ENCODE measurements around the gene MTHFD1L. TPM values are rescaled to one million over a fixed set of nuclear protein-coding genes. Genes with fewer than 3 reads are reported as not detected.
A peak's percentile ranks its signal among the peaks of the same experiment; 100 is the strongest.

The MTHFD1L gene
- total and polyA plus RNA-seq, 2 of the 8 experiments (the other 6 are each of a cell fraction or from before 2014, with no cell fraction given), result 29.2 to 105 TPM

DNA sequence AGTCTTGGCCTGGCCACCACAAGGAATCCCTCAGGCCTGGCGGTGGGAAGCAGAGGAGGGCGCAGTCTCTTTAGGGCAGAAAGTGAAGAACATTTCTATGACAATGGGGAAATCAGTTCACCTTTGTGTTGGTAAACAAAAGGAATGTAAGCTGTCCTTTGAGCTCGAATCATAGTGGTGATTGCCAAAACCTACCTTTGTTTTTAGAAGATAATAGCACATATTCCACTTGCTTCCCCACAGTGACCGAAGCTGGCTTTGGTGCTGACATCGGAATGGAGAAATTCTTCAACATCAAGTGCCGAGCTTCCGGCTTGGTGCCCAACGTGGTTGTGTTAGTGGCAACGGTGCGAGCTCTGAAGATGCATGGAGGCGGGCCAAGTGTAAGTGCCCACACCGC is 144.1 kb downstream of the MTHFD1L start:
- Histone ChIP-seq H2BK120ac (replicated peaks; ENCODE audit: low read depth, low read length) (no peak overlapping the region), H3K4me1 (replicated peaks in 1 of 4; ENCODE audit: control insufficient read depth in 3 of 4, insufficient read depth in 4 of 4, low read length in 3 of 4) (peaks cover 0 to 14% (median 8%) of the 10 kb centered on the region in 4 experiments; a peak in 5 of 7 replicates), H2BK15ac (ENCODE audit: low read length) (no peak overlapping the region), H3K56ac (replicated peaks; ENCODE audit: insufficient read length, low read depth, low read length) (no peak overlapping the region), H3K4me3 (ENCODE audit: extremely low read depth in 1 of 4, insufficient read depth in 2 of 4, low read depth in 3 of 4, low read length in 4 of 4) (peak overlapping the region in 1 of 4 experiments; percentile 31; a peak in 1 of 8 replicates), H3K27ac (ENCODE audit: low read depth, low read length) (peak overlapping the region; percentile 25; the same call in 1 of the 2 replicates), H2AFZ (ENCODE audit: low read length) (no peak overlapping the region), H3K9me3 (ENCODE audit: insufficient read depth in 2 of 2, low read depth in 1 of 2, low read length in 1 of 2) (no peaks in the 10 kb centered on the region), H2BK5ac (ENCODE audit: low read depth, low read length) (peak overlapping the region; percentile 85), H3K18ac (ENCODE audit: extremely low read depth, low read length) (no peak overlapping the region), H3K9ac (replicated peaks in 1 of 4; ENCODE audit: extremely low read depth in 1 of 4, low read depth in 3 of 4, low read length in 3 of 4) (no peak overlapping the region), H3K4ac (replicated peaks; ENCODE audit: insufficient read length, low read depth, low read length) (no peak overlapping the region), H2AK5ac (ENCODE audit: low read depth, low read length) (peak overlapping the region; percentile 68; the same call in 1 of the 2 replicates), H4K8ac (ENCODE audit: extremely low read depth, insufficient read depth, low read length) (no peak overlapping the region), H3K23me2 (ENCODE audit: low read depth, low read length) (0 out of 2 replicates have a peak, but pooled peaks cover 3% of the 10 kb centered on the region), H3K14ac (ENCODE audit: insufficient read length) (no peak overlapping the region), H4K91ac (replicated peaks; ENCODE audit: insufficient read length, low read length) (no peak overlapping the region), H3K23ac (ENCODE audit: insufficient read length) (no peak overlapping the region), H3K79me2 (ENCODE audit: control insufficient read depth in 1 of 2, insufficient read depth in 2 of 2, low read length in 2 of 2) (no peaks in the 10 kb centered on the region), H4K20me1 (replicated peaks in 1 of 2; ENCODE audit: control insufficient read depth in 1 of 2, insufficient read depth in 2 of 2, low read length in 2 of 2) (no peaks in the 10 kb centered on the region), H2BK20ac (ENCODE audit: low read length) (no peak overlapping the region), H3K79me1 (ENCODE audit: low read depth, low read length) (no peaks in the 10 kb centered on the region; the same call in 1 of the 2 replicates), H4K5ac (ENCODE audit: insufficient read length, low read depth, low read length) (no peak overlapping the region), H3K4me2 (ENCODE audit: insufficient read depth in 1 of 2, low read depth in 2 of 2, low read length in 2 of 2) (peak overlapping the region; percentile 44; a peak in 3 of 4 replicates), H3K36me3 (ENCODE audit: control insufficient read depth in 2 of 4, insufficient read depth in 4 of 4, low read length in 3 of 4) (peaks cover 0 to 8% (median 4%) of the 10 kb centered on the region in 4 experiments; a peak in 3 of 8 replicates), H2BK12ac (ENCODE audit: low read depth, low read length) (no peak overlapping the region; the same call in 1 of the 2 replicates), H3K27me3 (replicated peaks in 1 of 4; ENCODE audit: control insufficient read depth in 3 of 4, extremely low read depth in 1 of 4, insufficient read depth in 3 of 4, low read length in 3 of 4) (no peaks in the 10 kb centered on the region)
- 36% methylated on average over 12 of the region's 12 CpGs; no CpG with 5 or more reads in 1 of the 2 experiments for WGBS, 2 experiments (ENCODE audit: extremely low coverage in 1 of 2, insufficient coverage in 1 of 2, insufficient read length in 1 of 2, insufficient replicate concordance in 2 of 2, low coverage in 1 of 2, low lambda C conversion rate in 2 of 2, missing lambda C conversion rate in 1 of 2)
- peak; percentile 34 to 51 for DNase-seq (ENCODE audit: low read depth in 1 of 2, low spot score in 2 of 2)
- POLR2A ChIA-PET (ENCODE audit: partially characterized antibody), result interaction anchor here (0.6 to 1.2 kb wide), 6 partner anchors 9 to 400 kb away, joined by 3 to 5 read pairs (median 4); partner anchors contain the start of gene AKAP12
- CTCF ChIA-PET (ENCODE audit: partially characterized antibody), result interaction anchor here (0.6 to 2.4 kb wide), 9 partner anchors 9 to 1415 kb away, joined by 3 to 24 read pairs (median 3); no protein-coding TSS in a partner anchor
- FAIRE-seq, result peak; percentile 36
- TF ChIP-seq RAD21 (IDR thresholded peaks at IDR 0.05 in 1 of 2, conservative IDR thresholded peaks at IDR 0.05 in 1 of 2; ENCODE audit: low read depth in 2 of 2, low read length in 2 of 2), result peak in 1 of 2 experiments; percentile 11; a peak in 1 of 4 replicates
- TF ChIP-seq TBP (IDR thresholded peaks at IDR 0.05; ENCODE audit: low read depth, low read length), result no peak
- no peak for TF ChIP-seq ATF2 (IDR thresholded peaks at IDR 0.05; ENCODE audit: low read length)
- no peak for TF ChIP-seq EP300 (IDR thresholded peaks at IDR 0.05; ENCODE audit: borderline replicate concordance in 1 of 2, low read depth in 2 of 2, low read length in 2 of 2)
- TF ChIP-seq NRF1 (IDR thresholded peaks at IDR 0.05; ENCODE audit: low read depth, low read length), result no peak
- TF ChIP-seq, protein P1, sequence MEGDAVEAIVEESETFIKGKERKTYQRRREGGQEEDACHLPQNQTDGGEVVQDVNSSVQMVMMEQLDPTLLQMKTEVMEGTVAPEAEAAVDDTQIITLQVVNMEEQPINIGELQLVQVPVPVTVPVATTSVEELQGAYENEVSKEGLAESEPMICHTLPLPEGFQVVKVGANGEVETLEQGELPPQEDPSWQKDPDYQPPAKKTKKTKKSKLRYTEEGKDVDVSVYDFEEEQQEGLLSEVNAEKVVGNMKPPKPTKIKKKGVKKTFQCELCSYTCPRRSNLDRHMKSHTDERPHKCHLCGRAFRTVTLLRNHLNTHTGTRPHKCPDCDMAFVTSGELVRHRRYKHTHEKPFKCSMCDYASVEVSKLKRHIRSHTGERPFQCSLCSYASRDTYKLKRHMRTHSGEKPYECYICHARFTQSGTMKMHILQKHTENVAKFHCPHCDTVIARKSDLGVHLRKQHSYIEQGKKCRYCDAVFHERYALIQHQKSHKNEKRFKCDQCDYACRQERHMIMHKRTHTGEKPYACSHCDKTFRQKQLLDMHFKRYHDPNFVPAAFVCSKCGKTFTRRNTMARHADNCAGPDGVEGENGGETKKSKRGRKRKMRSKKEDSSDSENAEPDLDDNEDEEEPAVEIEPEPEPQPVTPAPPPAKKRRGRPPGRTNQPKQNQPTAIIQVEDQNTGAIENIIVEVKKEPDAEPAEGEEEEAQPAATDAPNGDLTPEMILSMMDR (IDR thresholded peaks at IDR 0.05; ENCODE audit: control extremely low read depth in 1 of 3, insufficient read depth in 1 of 3, low read depth in 1 of 3, low read length in 3 of 3), result peak in 2 of 3 experiments; percentile 7 to 13; a peak in 2 of 4 replicates
- TF ChIP-seq GTF2F1 (IDR thresholded peaks at IDR 0.05; ENCODE audit: borderline replicate concordance, low read depth, low read length), result no peak

Measured in H1 (cell line).